HL-60 (cell line): ENCODE results near the gene MARCHF10.

ENCODE experiments used
- DNase-seq, 2 experiments: peaks; one replicate each; pipeline ENCODE4 v3.0.0-alpha.2; 2010 to 2020; ENCODE audit warnings: low read depth in 1 of 2, low spot score in 1 of 2
- H3K27ac ChIP-seq: fragments of 250-450 bp; sonication (Bioruptor Pico); replicated peaks from 2 replicates; pipeline ENCODE4 v1.5.1; 2020; ENCODE audit warnings: mild to moderate bottlenecking, moderate library complexity
- H3K27me3 ChIP-seq: fragments of 250-450 bp; sonication (Bioruptor Pico); 2 replicates; pipeline ENCODE4 v1.5.1; 2021; ENCODE audit warnings: mild to moderate bottlenecking, moderate library complexity; ENCODE audit not compliant: insufficient read depth, poor library complexity, severe bottlenecking
- H3K4me3 ChIP-seq: replicated peaks from 2 replicates; pipeline ENCODE4 v1.5.1; 2011; ENCODE audit warnings: mild to moderate bottlenecking, control low read depth, low read length; ENCODE audit not compliant: insufficient read depth
- CTCF ChIP-seq: IDR thresholded peaks from one replicate; pipeline ENCODE4 v1.5.1; 2011; ENCODE audit warnings: low read length, control low read depth, inconsistent platforms; ENCODE audit not compliant: insufficient read depth
- GABPA ChIP-seq: IDR thresholded peaks from 2 replicates; pipeline ENCODE4 v1.6.1; 2012; ENCODE audit warnings: low read depth
- POLR2AphosphoS5 ChIP-seq: IDR thresholded peaks from 2 replicates; pipeline ENCODE4 v1.6.1; 2012; ENCODE audit warnings: low read depth
- REST ChIP-seq: IDR thresholded peaks from 2 replicates; pipeline ENCODE4 v1.6.1; 2012; ENCODE audit warnings: low read depth; ENCODE audit not compliant: insufficient replicate concordance
- SPI1 ChIP-seq: IDR thresholded peaks from 2 replicates; pipeline ENCODE4 v1.6.1; 2012; ENCODE audit warnings: low read depth, mild to moderate bottlenecking, borderline replicate concordance

The MARCHF10 gene

GRCh38 chr17:62681061-62681938, 126.8 kb downstream of the MARCHF10 start:
- no peak overlapping the region for H3K27ac ChIP-seq
- H3K4me3 ChIP-seq, result no peak overlapping the region
- TF ChIP-seq GABPA, result no peak
- TF ChIP-seq POLR2AphosphoS5, result no peak
- no peak for TF ChIP-seq SPI1
- DNase-seq, result no peak
- H3K27me3 ChIP-seq, result no peaks in the 10 kb centered on the region

GRCh38 chr17:62680541-62681052, 127.5 kb downstream of the MARCHF10 start:
- H3K4me3 ChIP-seq, result no peak overlapping the region
- H3K27me3 ChIP-seq, result no peaks in the 10 kb centered on the region
- no peak overlapping the region for H3K27ac ChIP-seq
- TF ChIP-seq POLR2AphosphoS5 (no peak), GABPA (no peak), SPI1 (no peak), REST (no peak), CTCF (no peak)
- no peak for DNase-seq

- H3K27me3 ChIP-seq, result no peaks in the 10 kb centered on the region
- TF ChIP-seq CTCF (no peak), REST (no peak), SPI1 (no peak), GABPA (no peak), POLR2AphosphoS5 (no peak)
- no peak overlapping the region for H3K27ac ChIP-seq
Measured at GRCh38 chr17:62679866-62680377, 128.2 kb downstream of the MARCHF10 start.

GRCh38 chr17:62678214-62678919, 129.7 kb downstream of the MARCHF10 start:
- H3K27me3 ChIP-seq, result no peaks in the 10 kb centered on the region
- no peak for TF ChIP-seq REST
- TF ChIP-seq SPI1, result no peak
- no peak for TF ChIP-seq POLR2AphosphoS5
- no peak for TF ChIP-seq GABPA
- no peak for TF ChIP-seq CTCF
- DNase-seq, result no peak
- H3K4me3 ChIP-seq, result no peak overlapping the region
- H3K27ac ChIP-seq, result no peak overlapping the region

More at GRCh38 chr17:62679866-62680377, 128.2 kb downstream of the MARCHF10 start:
- DNase-seq, result no peak
- H3K4me3 ChIP-seq, result no peak overlapping the region
